ENCODE results near the gene FXYD3.
"Not testable (repeated sequence)": the region's sequence is repeated elsewhere in the genome, so short reads cannot be mapped to it uniquely, and the experiment has no call there.

FXYD3 gene

GRCh38 chr19:35087393-35087792 lies 28.2 kb upstream of the FXYD3 start:
- DNase-seq: no peak

GRCh38 chr19:35088131-35088913 lies 27.3 kb upstream of the FXYD3 start:
- no peak for DNase-seq

- no peak for DNase-seq
Measured at GRCh38 chr19:35089554-35089953, 26.1 kb upstream of the FXYD3 start.

GRCh38 chr19:35090160-35090505 lies 25.5 kb upstream of the FXYD3 start:
- DNase-seq: no peak

- DNase-seq: peak; percentile 40
Measured at GRCh38 chr19:35090506-35091214, 25.0 kb upstream of the FXYD3 start.

- DNase-seq: no peak
Measured at GRCh38 chr19:35093430-35093829, 22.2 kb upstream of the FXYD3 start.

- no peak for DNase-seq
Measured at GRCh38 chr19:35093941-35094647, 21.5 kb upstream of the FXYD3 start.

- DNase-seq: no peak
Measured at GRCh38 chr19:35094656-35095055, 21.0 kb upstream of the FXYD3 start.

- DNase-seq: no peak
Measured at GRCh38 chr19:35095667-35096368, 19.8 kb upstream of the FXYD3 start.

- DNase-seq: no peak
Measured at GRCh38 chr19:35098413-35099049, 17.1 kb upstream of the FXYD3 start.

GRCh38 chr19:35099155-35099896 lies 16.3 kb upstream of the FXYD3 start:
- no peak for DNase-seq

GRCh38 chr19:35099897-35100275 lies 15.7 kb upstream of the FXYD3 start:
- no peak for DNase-seq

- DNase-seq: no peak
Measured at GRCh38 chr19:35100588-35101533, 14.8 kb upstream of the FXYD3 start.

- not testable (repeated sequence) for DNase-seq
Measured at GRCh38 chr19:35101949-35102348, 13.7 kb upstream of the FXYD3 start.

- DNase-seq: not testable (repeated sequence)
Measured at GRCh38 chr19:35103614-35104013, 12.0 kb upstream of the FXYD3 start.

- DNase-seq: no peak
Measured at GRCh38 chr19:35104361-35104760, 11.3 kb upstream of the FXYD3 start.

GRCh38 chr19:35105047-35105410 lies 10.6 kb upstream of the FXYD3 start:
- no peak for DNase-seq

- DNase-seq: no peak
Measured at GRCh38 chr19:35105411-35106290, 10.0 kb upstream of the FXYD3 start.

- no peak for DNase-seq
Measured at GRCh38 chr19:35106291-35106583, 9.4 kb upstream of the FXYD3 start.

GRCh38 chr19:35106898-35107541 lies 8.6 kb upstream of the FXYD3 start:
- DNase-seq: no peak
